Mesangial cell (primary cell): ENCODE measurements around the gene GRIN2B. TPM values are rescaled to one million over a fixed set of nuclear protein-coding genes. Genes with fewer than 3 reads are reported as not detected.

Experiments
- total RNA-seq: library from RNA; depleted of rRNA; stranded (reverse); fragments of >200 nt; gene quantifications from 2 replicates; pipeline ENCODE4 v1.2.3, GENCODE V29; 2015

Gene GRIN2B
- total RNA-seq: under 0.01 TPM in 1 of 2 replicates, not detected in the other

DNA sequence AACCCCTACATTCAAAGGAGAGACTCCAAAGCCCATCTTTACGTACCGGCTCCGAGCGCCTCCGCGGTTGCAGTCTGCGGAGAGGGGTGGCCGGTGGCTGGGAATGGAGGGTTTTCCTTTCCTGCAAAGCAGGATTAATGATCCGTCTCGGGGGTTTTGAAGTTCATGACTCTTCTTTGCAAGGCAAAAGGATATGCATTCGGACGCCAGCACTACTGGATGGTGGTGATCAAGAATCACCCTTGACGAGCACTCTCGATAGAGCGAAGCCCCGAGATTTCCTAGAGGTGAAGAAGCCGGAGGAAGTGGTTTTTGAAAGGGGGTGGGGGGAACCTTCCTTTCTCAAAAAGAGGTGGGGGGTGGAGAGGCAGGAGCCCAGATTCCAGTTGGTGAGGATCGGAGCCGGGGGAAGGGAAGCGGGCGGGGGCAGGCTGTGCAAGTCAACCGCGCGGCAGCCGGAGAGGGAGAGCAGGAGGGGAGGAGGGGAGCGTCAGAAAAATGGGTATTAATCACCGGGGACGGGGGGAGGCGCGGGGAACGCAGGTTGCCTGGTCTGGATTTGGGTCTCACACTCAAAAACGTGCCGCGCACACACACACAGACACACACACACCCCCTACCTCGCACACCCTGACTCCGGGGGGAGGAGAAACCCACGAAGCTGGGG, at the start of gene GRIN2B:
Gene GRIN2B (minus strand): TSS at position 307 of the 667 bp plus-strand sequence. CDS start 115,394 bp downstream, outside the sequence.

